MM.1S (cell line): ENCODE data around the gene THADA.

ENCODE experiments used
- DNase-seq: peaks from one replicate; pipeline ENCODE4 v3.0.0-alpha.2; 2015
- H2AFZ ChIP-seq: fragments of 300-600 bp; sonication (generic); 2 replicates; pipeline ENCODE4 v1.6.0; 2016; ENCODE audit warnings: antibody characterized with exemption, low read length
- H3F3A ChIP-seq: fragments of 300-600 bp; sonication (generic); 2 replicates; pipeline ENCODE4 v1.6.1; 2016; ENCODE audit warnings: mild to moderate bottlenecking, antibody characterized with exemption, low read length, moderate library complexity, mixed read lengths; ENCODE audit not compliant: insufficient read depth
- H3K27ac ChIP-seq: fragments of 300-600 bp; sonication (generic); 2 replicates; pipeline ENCODE4 v1.5.1; 2016; ENCODE audit warnings: mild to moderate bottlenecking, low read length
- H3K27me3 ChIP-seq: fragments of 300-600 bp; sonication (generic); replicated peaks from 2 replicates; pipeline ENCODE4 v1.6.0; 2016; ENCODE audit warnings: low read length; ENCODE audit not compliant: insufficient read depth
- H3K36me3 ChIP-seq: fragments of 300-600 bp; sonication (generic); replicated peaks from 2 replicates; pipeline ENCODE4 v1.6.1; 2016; ENCODE audit warnings: mild to moderate bottlenecking, low read length, mixed read lengths; ENCODE audit not compliant: insufficient read depth
- H3K4me1 ChIP-seq: fragments of 300-600 bp; sonication (generic); 2 replicates; pipeline ENCODE4 v1.6.1; 2016; ENCODE audit warnings: low read length, mixed read lengths
- H3K4me2 ChIP-seq: fragments of 300-600 bp; sonication (generic); 2 replicates; pipeline ENCODE4 v1.6.0; 2016; ENCODE audit warnings: low read depth, low read length
- H3K4me3 ChIP-seq: fragments of 300-600 bp; sonication (generic); 2 replicates; pipeline ENCODE4 v1.5.1; 2016; ENCODE audit warnings: low read length, mixed read lengths
- H3K79me2 ChIP-seq: fragments of 300-600 bp; sonication (generic); 2 replicates; pipeline ENCODE4 v1.6.1; 2016; ENCODE audit warnings: mixed run types, low read length, mixed read lengths
- H3K9ac ChIP-seq: fragments of 300-600 bp; sonication (generic); 2 replicates; pipeline ENCODE4 v1.6.1; 2016; ENCODE audit warnings: low read length, mixed read lengths
- H3K9me2 ChIP-seq: fragments of 300-600 bp; sonication (generic); replicated peaks from 2 replicates; pipeline ENCODE4 v1.6.1; 2016; ENCODE audit warnings: mild to moderate bottlenecking, low read length, mixed read lengths; ENCODE audit not compliant: insufficient read depth
- H3K9me3 ChIP-seq: fragments of 300-600 bp; sonication (generic); replicated peaks from 2 replicates; pipeline ENCODE4 v1.6.1; 2016; ENCODE audit warnings: mild to moderate bottlenecking, low read length, mixed read lengths; ENCODE audit not compliant: insufficient read depth
- H4K20me1 ChIP-seq: fragments of 300-600 bp; sonication (generic); 2 replicates; pipeline ENCODE4 v1.6.1; 2016; ENCODE audit warnings: mild to moderate bottlenecking, low read length, moderate library complexity, mixed read lengths; ENCODE audit not compliant: insufficient read depth
- EZH2 ChIP-seq: fragments of 300-600 bp; sonication (generic); optimal IDR thresholded peaks from 2 replicates; pipeline ENCODE3; 2017; ENCODE audit warnings: low read depth, mild to moderate bottlenecking, antibody characterized with exemption, low read length, mixed read lengths
- EZH2phosphoT487 ChIP-seq: fragments of 300-600 bp; sonication (generic); IDR thresholded peaks from 2 replicates; pipeline ENCODE4 v1.6.1; 2018; ENCODE audit warnings: antibody characterized with exemption, low read length
- TF ChIP-seq, protein P1 (sequence below): fragments of 300-600 bp; sonication (generic); IDR thresholded peaks from 2 replicates; pipeline ENCODE4 v1.5.1; 2016; ENCODE audit warnings: antibody characterized with exemption, low read length, mixed read lengths

Gene THADA

DNA sequence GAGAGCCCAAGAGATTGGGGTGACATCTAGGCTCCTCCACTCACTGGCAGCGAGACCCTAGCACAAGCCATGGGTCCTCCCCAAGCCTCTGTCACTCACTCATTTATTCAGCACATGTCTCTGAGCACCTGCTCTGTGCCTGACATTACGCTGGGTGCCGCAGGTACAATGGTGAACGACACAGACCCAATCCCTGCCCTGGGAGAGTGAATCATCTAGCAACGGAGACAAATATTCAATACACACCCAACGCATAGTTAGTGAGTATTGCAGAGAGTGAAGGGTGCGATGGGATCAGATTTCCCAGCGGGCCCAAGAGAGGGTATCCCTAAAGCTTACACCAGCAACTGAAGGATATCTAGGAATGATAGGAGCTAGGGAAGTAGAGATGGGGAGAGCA lies 414.9 kb downstream of the THADA start:
- Histone ChIP-seq H3F3A (0 out of 2 replicates have a peak, but pooled peaks cover 3% of the 10 kb centered on the region), H3K9me2 (no peaks in the 10 kb centered on the region), H3K4me1 (peaks cover 19% of the 10 kb centered on the region), H3K4me3 (no peak overlapping the region), H3K27ac (no peak overlapping the region), H3K9me3 (no peaks in the 10 kb centered on the region), H2AFZ (no peak overlapping the region), H3K9ac (no peak overlapping the region), H3K4me2 (no peak overlapping the region), H3K36me3 (no peaks in the 10 kb centered on the region), H3K27me3 (no peaks in the 10 kb centered on the region), H3K79me2 (no peaks in the 10 kb centered on the region), H4K20me1 (no peaks in the 10 kb centered on the region)
- TF ChIP-seq EZH2phosphoT487 (no peak), EZH2 (no peak)
- TF ChIP-seq, protein P1, sequence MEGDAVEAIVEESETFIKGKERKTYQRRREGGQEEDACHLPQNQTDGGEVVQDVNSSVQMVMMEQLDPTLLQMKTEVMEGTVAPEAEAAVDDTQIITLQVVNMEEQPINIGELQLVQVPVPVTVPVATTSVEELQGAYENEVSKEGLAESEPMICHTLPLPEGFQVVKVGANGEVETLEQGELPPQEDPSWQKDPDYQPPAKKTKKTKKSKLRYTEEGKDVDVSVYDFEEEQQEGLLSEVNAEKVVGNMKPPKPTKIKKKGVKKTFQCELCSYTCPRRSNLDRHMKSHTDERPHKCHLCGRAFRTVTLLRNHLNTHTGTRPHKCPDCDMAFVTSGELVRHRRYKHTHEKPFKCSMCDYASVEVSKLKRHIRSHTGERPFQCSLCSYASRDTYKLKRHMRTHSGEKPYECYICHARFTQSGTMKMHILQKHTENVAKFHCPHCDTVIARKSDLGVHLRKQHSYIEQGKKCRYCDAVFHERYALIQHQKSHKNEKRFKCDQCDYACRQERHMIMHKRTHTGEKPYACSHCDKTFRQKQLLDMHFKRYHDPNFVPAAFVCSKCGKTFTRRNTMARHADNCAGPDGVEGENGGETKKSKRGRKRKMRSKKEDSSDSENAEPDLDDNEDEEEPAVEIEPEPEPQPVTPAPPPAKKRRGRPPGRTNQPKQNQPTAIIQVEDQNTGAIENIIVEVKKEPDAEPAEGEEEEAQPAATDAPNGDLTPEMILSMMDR, result no peak
- DNase-seq, result no peak
